LNCAP (cell line): ENCODE measurements around the gene PEPD.

Experiments
- TF ChIP-seq, protein P1 (sequence below): fragments of 450-650 bp; IDR thresholded peaks from 2 replicates; pipeline ENCODE4 v1.5.1; 2017; ENCODE audit warnings: mild to moderate bottlenecking

Gene PEPD

GRCh38 chr19:33421368-33421767 is 100.2 kb downstream of the PEPD start:
- TF ChIP-seq, protein P1, sequence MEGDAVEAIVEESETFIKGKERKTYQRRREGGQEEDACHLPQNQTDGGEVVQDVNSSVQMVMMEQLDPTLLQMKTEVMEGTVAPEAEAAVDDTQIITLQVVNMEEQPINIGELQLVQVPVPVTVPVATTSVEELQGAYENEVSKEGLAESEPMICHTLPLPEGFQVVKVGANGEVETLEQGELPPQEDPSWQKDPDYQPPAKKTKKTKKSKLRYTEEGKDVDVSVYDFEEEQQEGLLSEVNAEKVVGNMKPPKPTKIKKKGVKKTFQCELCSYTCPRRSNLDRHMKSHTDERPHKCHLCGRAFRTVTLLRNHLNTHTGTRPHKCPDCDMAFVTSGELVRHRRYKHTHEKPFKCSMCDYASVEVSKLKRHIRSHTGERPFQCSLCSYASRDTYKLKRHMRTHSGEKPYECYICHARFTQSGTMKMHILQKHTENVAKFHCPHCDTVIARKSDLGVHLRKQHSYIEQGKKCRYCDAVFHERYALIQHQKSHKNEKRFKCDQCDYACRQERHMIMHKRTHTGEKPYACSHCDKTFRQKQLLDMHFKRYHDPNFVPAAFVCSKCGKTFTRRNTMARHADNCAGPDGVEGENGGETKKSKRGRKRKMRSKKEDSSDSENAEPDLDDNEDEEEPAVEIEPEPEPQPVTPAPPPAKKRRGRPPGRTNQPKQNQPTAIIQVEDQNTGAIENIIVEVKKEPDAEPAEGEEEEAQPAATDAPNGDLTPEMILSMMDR = no peak

DNA sequence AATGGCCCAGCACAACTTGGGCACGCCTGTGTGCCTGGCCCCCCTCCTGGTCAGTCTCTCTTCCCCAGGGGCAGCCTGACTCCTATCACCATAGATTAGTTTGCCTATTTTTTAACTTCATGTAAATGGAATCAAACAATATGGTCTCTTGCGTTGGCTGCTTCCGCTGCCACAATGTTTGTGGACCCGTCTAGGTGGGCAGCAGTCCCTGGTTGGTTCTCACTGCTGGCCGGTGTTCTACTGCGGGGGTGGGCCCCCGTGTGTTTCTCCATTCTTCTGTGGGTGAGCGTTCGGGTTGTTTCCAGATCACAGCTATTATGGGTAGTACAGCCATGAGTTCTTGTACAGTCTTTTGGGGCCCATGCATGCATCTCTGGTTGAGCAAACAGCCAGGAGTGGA is 100.8 kb downstream of the PEPD start:
- TF ChIP-seq, protein P1 = no peak

- TF ChIP-seq, protein P1 = no peak
Measured at GRCh38 chr19:33419788-33420130, 101.8 kb downstream of the PEPD start.

DNA sequence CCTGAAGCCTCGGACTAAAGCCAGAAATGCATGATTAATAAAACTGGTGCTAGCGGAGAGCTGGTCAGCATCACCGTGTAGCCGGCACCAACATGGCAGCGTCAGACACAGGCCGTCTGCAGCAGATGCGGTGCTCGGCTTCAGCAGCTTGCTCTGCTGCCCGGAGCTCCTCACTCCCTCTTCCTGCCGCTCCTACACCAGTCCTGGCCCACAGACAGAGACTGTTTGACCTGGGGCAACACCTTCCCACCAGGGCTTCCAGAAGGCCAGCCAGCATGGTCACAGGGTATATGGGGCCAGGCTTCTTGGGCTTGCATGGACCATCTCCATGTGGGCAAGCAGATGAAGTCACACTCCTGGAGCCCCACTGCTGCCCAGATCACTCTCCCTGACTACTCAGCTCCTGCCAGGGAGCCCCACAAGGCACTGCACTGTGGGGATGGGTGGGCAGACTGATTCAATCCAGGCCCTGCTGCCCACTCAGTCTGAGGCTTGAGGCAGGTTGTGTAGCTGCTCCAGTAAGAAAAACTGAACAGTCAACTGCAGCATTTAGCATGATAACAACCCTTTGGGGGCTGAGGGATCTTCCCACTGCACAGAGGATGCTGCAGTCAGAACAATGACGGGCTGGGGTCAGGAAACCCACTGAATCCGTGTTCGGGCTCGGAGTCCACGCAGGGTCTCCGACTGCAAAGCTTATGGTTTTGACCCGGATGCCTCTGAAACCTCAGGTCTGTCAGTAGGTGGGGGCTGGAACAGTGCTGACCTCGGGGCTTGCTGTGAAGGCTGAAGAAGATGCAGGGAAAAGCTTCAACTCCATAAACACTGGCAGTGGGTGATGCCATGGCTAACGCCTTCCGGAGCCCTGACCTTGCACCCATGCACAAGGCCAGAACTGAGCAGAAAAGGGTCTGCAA is 102.5 kb downstream of the PEPD start:
- TF ChIP-seq, protein P1 = no peak

DNA sequence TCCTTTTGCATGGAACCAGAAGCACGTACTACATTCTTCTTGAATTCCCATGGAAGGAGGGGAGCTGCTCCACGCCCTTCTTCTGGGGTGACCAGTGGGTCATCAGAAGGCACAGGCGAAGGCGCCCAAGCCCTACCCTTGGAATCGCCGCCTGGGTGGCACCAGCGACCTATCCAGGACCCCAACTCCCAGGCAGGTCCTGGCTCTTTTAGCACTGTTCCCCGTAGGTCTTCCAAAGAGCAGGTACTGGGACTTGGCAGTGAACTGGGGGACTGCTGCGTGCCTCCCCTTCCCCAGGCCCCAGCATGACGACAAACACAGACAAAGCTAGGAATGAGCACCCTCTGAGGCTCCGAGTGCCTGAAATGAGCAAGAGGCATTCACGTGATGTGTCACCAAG is 103.1 kb downstream of the PEPD start:
- TF ChIP-seq, protein P1 = no peak

DNA sequence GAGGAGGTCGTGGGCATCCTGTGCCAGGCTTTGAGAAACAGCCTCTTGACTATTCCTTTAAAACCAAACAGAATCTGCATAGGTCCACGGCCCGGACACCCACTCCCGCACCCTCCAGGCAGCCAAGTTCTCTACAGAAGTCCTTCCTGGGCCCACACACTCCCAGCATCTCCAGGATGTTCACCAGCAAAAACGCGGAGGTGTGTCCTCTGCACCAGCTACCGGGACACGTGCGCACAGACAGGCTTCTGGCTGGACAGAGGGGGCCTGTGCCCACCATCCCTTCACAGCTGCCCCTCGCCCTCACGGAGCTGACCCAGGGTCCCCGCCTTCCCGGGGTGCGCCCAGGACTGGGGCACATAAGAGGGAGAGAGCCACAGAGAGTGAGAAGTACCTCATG is 103.8 kb downstream of the PEPD start:
- TF ChIP-seq, protein P1 = no peak

- TF ChIP-seq, protein P1 = peak; percentile 80
Measured at GRCh38 chr19:33416307-33417215, 105.0 kb downstream of the PEPD start.
